HG03025 (cell line): Measurements from ENCODE around the gene FAM83E.
"Not testable (repeated sequence)": the region's sequence is repeated elsewhere in the genome, so short reads cannot be mapped to it uniquely, and the experiment has no call there.

Experiments
- ATAC-seq: cut with Tn5 transposase; IDR thresholded peaks from one replicate; pipeline ENCODE4 v1.9.1; 2021; ENCODE audit warnings: mild to moderate bottlenecking, moderate library complexity; ENCODE audit not compliant: unreplicated experiment, low FRiP score

Gene FAM83E

GRCh38 chr19:48588670-48589401 lies 26.0 kb downstream of the FAM83E start:
- no peak for ATAC-seq

GRCh38 chr19:48587387-48587786 lies 27.5 kb downstream of the FAM83E start:
- no peak for ATAC-seq

GRCh38 chr19:48582168-48582567 lies 32.7 kb downstream of the FAM83E start:
- ATAC-seq, result no peak

- no peak for ATAC-seq
Observed at GRCh38 chr19:48578891-48579290, 36.0 kb downstream of the FAM83E start.

DNA sequence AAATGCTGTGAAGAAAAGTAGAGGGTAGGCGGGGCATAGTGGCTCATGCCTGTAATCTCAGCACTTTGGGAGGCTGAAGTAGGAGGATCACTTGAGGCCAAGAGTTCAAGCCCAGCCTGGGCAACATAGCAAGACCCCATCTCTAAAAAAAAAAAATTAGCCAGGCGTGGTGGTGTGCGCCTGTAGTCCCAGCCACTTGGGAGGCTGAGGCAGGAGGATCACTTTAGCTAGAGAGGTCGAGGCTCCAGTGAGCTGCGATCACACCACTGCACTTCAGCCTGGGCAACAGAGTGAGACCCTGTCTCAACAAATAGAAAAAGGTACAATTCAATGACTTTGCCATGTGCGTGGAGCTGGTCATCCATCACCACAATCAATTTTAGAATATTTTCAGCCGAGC lies 37.0 kb downstream of the FAM83E start:
- not testable (repeated sequence) for ATAC-seq

GRCh38 chr19:48575931-48576622 lies 38.8 kb downstream of the FAM83E start:
- ATAC-seq, result no peak

DNA sequence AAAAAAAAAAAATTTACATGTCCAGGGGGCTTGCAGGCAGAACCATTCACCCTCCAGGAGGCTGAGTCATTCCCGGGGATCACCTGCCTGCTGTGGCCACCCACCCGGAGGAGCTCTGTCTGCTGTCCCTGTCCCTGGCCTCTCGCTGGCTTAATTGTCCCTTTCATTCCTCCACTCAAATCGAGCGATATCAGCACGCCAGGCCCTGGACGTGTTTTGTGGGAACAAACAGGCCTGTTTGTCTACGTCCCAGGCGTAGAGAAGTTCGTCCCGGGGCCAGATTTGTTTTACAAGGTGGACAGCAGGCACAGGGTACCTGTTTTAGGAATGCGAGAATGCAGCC lies 41.7 kb downstream of the FAM83E start:
- ATAC-seq, result no peak

DNA sequence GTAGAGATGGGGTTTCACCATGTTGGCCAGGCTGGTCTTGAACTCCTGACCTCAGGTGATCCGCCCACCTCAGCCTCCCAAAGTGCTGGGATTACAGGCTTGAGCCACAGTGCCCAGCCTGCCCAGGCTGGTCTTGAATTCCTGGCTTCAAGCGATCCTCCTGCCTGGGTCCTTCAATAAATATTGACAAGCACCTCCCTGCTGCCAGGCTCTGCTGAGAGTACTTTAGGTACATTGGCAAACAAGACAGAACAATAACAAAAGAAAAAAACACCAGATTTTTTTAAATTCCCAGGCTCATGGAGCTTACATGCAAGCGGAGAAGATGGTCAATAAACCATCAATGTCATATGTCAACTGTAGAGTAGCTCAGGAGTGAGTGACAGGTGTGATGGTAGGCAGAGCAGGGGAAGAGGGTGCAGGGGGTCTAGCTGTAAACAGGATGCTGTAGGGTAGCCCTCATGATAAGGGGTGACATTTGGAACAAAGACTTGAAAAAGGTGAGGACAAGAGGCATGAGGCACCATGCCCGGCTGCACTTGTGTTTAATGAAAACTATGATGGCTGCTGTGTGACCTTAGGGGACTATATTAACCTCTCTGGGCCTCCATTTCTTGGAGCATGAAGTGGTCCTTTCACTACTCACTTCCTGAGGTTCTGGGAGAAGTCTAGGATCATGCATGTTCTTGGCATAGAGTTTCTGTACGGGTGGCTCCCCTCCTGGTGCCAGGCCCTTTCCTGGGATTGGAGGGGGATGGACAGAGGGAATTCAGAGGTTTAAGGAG lies 43.3 kb downstream of the FAM83E start:
- no peak for ATAC-seq

DNA sequence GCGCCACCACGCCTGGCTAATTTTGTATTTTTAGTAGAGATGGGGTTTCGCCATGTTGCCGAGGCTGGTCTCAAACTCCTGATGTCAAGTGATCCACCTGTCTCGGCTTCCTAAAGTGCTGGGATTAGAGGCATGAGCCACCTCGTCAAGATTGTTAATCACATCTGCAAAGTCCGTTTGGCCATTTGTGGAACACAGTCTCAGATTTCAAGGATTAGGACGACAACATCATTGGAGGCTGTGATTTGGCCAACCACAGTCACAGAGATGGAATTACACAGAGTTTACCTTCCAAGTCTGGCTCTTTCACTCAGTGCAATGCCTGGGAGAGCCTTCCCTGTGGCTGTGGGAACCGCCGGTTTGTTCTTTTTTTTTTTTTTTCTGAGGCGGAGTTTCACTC lies 45.1 kb downstream of the FAM83E start:
- ATAC-seq, result no peak

DNA sequence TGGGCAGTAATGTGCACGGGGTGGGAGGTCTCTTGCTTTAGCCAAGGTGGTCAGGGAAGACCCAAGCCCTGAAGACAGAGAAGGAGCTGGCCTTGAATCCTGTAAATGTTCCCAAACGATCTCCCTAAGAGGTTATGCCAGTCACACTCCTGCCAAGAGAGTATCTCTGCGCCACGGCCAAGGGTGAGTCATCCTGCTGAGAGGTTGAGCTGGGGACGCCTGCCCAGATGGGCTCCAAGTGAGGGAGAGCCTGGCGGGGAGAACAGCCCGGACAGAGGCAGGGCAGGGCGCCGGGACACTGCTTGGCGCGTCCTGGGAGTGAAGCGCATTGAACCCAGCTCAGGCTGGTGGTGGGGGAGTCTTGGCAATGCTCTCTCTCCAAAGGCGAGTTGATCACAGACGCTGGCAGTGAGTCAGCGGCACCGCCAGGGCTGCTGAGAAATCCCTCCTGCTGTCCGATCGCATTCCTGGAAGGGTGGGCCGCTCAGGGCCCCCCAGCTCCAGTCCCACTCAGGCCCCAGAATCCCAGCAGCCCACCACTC lies 46.5 kb downstream of the FAM83E start:
- ATAC-seq, result no peak

DNA sequence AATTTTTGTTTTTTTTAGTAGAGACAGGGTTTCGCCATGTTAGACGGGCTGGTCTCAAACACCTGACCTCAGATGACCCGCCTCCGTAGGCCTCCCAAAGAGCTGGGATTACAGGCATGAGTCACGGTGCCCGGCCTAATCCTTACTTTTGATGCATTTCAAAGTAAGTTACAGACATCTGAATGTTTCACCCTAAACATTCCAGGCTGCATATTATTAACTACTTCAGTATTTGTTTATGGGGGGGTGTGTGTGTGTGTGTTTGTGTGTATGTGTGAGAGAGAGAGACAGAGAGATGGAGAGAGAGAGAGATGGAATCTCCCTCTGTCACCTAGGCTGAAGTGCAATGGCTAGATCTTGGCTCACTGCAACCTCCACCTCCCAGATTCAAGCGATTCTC lies 49.8 kb downstream of the FAM83E start:
- ATAC-seq, result no peak
